DOHH2 (cell line): ENCODE measurements around the gene STX4.

Source experiments
- EZH2phosphoT487 ChIP-seq: fragments of 200-600 bp; sonication (generic); IDR thresholded peaks from 2 replicates; pipeline ENCODE4 v1.6.1; 2017; ENCODE audit warnings: borderline replicate concordance, mild to moderate bottlenecking, antibody characterized with exemption, low read length, moderate library complexity, mixed read lengths
- TF ChIP-seq, protein P1 (sequence below): fragments of 200-600 bp; sonication (generic); IDR thresholded peaks from one replicate; pipeline ENCODE4 v1.5.1; 2014; ENCODE audit warnings: antibody characterized with exemption, mild to moderate bottlenecking, low read depth, low read length; ENCODE audit not compliant: poor library complexity, severe bottlenecking

DNA sequence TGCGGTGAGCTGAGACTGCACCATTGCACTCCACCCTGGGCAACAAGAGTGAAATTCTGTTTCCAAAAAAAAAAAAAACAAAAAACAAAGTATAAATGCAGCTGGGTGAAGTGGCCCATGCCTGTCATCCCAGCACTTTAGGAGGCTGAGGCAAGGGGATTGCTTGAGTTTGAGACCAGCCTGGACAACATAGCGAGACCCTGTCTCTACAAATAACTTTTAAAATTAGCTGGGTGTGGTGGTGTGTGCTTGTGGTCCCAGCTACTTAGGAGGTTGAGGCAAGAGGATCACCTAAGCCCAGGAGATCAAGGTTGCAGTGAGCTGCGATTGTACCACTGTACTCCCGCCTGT, 10.1 kb upstream of the STX4 start:
- TF ChIP-seq, protein P1, sequence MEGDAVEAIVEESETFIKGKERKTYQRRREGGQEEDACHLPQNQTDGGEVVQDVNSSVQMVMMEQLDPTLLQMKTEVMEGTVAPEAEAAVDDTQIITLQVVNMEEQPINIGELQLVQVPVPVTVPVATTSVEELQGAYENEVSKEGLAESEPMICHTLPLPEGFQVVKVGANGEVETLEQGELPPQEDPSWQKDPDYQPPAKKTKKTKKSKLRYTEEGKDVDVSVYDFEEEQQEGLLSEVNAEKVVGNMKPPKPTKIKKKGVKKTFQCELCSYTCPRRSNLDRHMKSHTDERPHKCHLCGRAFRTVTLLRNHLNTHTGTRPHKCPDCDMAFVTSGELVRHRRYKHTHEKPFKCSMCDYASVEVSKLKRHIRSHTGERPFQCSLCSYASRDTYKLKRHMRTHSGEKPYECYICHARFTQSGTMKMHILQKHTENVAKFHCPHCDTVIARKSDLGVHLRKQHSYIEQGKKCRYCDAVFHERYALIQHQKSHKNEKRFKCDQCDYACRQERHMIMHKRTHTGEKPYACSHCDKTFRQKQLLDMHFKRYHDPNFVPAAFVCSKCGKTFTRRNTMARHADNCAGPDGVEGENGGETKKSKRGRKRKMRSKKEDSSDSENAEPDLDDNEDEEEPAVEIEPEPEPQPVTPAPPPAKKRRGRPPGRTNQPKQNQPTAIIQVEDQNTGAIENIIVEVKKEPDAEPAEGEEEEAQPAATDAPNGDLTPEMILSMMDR = no peak
- no peak for TF ChIP-seq EZH2phosphoT487
